Vagina (tissue), 2 donors: ENCODE results near the gene ATXN10. TPM values are rescaled to one million over a fixed set of nuclear protein-coding genes. Genes with fewer than 3 reads are reported as not detected.

ENCODE experiments used
- DNase-seq, 2 donors: peaks; one replicate each; pipeline ENCODE4 v3.0.0-alpha.2; 2017; ENCODE audit errors: extremely low spot score in 2 of 2
- H3K27ac ChIP-seq: fragments of 200-600 bp; sonication (generic); one replicate; pipeline ENCODE4 v1.5.1; 2019
- H3K27me3 ChIP-seq: fragments of 200-600 bp; sonication (generic); one replicate; pipeline ENCODE4 v1.5.1; 2019
- H3K36me3 ChIP-seq, 2 donors: fragments of 200-600 bp; sonication (generic); one replicate each; pipeline ENCODE4 v1.5.1; 2017 to 2019
- H3K4me1 ChIP-seq: fragments of 200-600 bp; sonication (generic); one replicate; pipeline ENCODE4 v1.5.1; 2019
- H3K4me3 ChIP-seq, 2 donors: fragments of 200-600 bp; sonication (generic); 1 replicate in 1 of 2; 2 replicates in 1 of 2; pipeline ENCODE4 v1.5.1; 2016 to 2019
- H3K9me3 ChIP-seq: fragments of 200-600 bp; sonication (generic); one replicate; pipeline ENCODE4 v1.5.1; 2019
- CTCF ChIP-seq, 3 experiments: fragments of 450-650 bp in 2 of 3; fragments of 200-600 bp in 1 of 3; sonication (generic) in 1 of 3; IDR thresholded peaks; one replicate each; pipeline ENCODE4 v1.5.1; 2017 to 2019; ENCODE audit warnings: antibody characterized with exemption in 3 of 3, mild to moderate bottlenecking in 2 of 3, moderate library complexity in 2 of 3
- POLR2A ChIP-seq, 2 donors: fragments of 450-650 bp; IDR thresholded peaks; one replicate each; pipeline ENCODE4 v1.6.1; 2017; ENCODE audit warnings: antibody characterized with exemption in 2 of 2, mild to moderate bottlenecking in 2 of 2, moderate library complexity in 2 of 2
- POLR2AphosphoS5 ChIP-seq, 2 donors: sonication (generic); formaldehyde crosslinking; IDR thresholded peaks; one replicate each; pipeline ENCODE4 v1.9.0; 2017; ENCODE audit warnings: antibody characterized with exemption in 2 of 2, mild to moderate bottlenecking in 2 of 2, low read depth in 1 of 2; ENCODE audit not compliant: insufficient read depth in 1 of 2
- intact Hi-C: fragments of 100-400 bp; cut with DNase I; formaldehyde crosslinking; loops from one replicate; pipeline ENCODE4 v1.15.1; 2023
- total RNA-seq: library from RNA; depleted of rRNA; stranded (reverse); fragments of >200 nt; gene quantifications from one replicate; pipeline ENCODE4 v1.2.3, GENCODE V29; 2016

ATXN10 gene
- total RNA-seq, 1 donor from 2014 or later = 116 TPM

DNA sequence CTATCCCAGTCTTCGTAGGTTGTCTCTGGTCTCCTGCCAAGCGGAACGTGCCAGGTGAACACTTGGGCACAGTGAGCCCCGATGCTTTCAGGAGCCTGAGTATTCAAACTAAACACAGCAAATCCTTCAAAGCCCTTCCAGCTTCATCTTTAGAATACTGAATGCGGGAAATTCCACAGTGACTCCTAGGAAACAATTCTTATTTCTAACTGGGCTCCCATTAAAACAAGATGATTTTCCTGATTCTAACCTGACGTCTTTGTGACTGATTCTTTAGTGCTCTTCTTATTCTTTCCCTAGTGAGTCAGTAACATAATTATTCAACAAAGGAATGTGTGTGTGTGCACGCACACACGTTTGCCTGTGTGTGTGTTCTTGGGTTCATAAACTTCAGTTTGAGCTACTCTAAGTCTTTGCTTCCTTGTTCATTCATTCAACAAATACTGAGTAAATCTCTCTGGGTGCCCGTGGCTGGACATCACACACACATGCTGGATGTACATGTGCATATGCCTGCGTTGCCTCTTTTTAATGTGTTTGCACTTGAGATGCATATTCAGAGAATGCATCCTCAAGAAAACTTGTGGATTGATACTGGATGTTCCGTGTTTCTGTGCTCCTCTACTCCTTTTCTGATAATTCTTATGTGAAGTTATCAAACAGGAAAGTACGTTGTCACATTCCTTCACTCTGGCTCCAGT is 170.8 kb downstream of the ATXN10 start:
- intact Hi-C loops = no loop called here
- H3K4me3 ChIP-seq = no peak overlapping the region
- H3K4me1 ChIP-seq = no peaks in the 10 kb centered on the region
- H3K27ac ChIP-seq = no peak overlapping the region
- no peaks in the 10 kb centered on the region for H3K9me3 ChIP-seq
- no peak for DNase-seq
- peaks cover 0 to 10% of the 10 kb centered on the region in 2 donors for H3K36me3 ChIP-seq
- no peak for TF ChIP-seq POLR2A (IDR thresholded peaks at IDR 0.05)
- TF ChIP-seq POLR2AphosphoS5 (IDR thresholded peaks at IDR 0.05; ENCODE audit: insufficient read depth in 1 of 2, low read depth in 1 of 2) = no peak
- no peak for TF ChIP-seq CTCF (IDR thresholded peaks at IDR 0.05)
- H3K27me3 ChIP-seq = no peaks in the 10 kb centered on the region

- Histone ChIP-seq H3K4me1 (no peaks in the 10 kb centered on the region), H3K27me3 (no peaks in the 10 kb centered on the region), H3K36me3 (peaks cover 0 to 10% of the 10 kb centered on the region in 2 donors), H3K27ac (no peak overlapping the region), H3K4me3 (no peak overlapping the region), H3K9me3 (no peaks in the 10 kb centered on the region)
- TF ChIP-seq POLR2AphosphoS5 (IDR thresholded peaks at IDR 0.05; ENCODE audit: insufficient read depth in 1 of 2, low read depth in 1 of 2) = no peak
- intact Hi-C loops = no loop called here
- DNase-seq = no peak
Observed at GRCh38 chr22:45843031-45843430, 171.4 kb downstream of the ATXN10 start.

DNA sequence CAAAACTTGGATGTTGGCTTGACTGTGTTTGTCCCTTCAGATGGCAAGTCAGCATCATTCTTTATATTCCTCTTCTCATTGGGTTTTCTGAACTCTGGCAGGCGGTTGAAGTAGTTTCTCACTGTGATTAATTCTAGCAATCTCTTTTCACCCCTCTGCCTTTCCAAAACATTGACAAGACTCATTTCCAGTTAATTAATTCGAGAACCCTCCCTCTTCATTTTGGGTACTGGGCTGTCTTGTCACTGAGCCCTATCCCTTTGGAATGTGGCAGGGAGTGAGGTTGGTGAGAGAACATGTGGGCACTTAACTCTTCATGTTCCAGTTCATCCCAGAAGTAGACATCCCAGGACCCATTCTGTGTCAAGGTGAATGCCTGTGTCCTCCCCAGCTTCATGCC is 172.4 kb downstream of the ATXN10 start:
- no peaks in the 10 kb centered on the region for H3K4me1 ChIP-seq
- intact Hi-C loops = no loop called here
- peaks cover 0 to 10% of the 10 kb centered on the region in 2 donors for H3K36me3 ChIP-seq
- no peak for DNase-seq
- no peak overlapping the region for H3K27ac ChIP-seq
- H3K27me3 ChIP-seq = no peaks in the 10 kb centered on the region
- no peaks in the 10 kb centered on the region for H3K9me3 ChIP-seq
- H3K4me3 ChIP-seq = no peak overlapping the region
- TF ChIP-seq POLR2A (IDR thresholded peaks at IDR 0.05) = no peak
- TF ChIP-seq CTCF (IDR thresholded peaks at IDR 0.05) = no peak
- TF ChIP-seq POLR2AphosphoS5 (IDR thresholded peaks at IDR 0.05; ENCODE audit: insufficient read depth in 1 of 2, low read depth in 1 of 2) = no peak

- Histone ChIP-seq H3K9me3 (no peaks in the 10 kb centered on the region), H3K36me3 (peaks cover 0 to 16% of the 10 kb centered on the region in 2 donors), H3K4me1 (no peaks in the 10 kb centered on the region), H3K27ac (no peak overlapping the region), H3K27me3 (no peaks in the 10 kb centered on the region), H3K4me3 (no peak overlapping the region)
- intact Hi-C loops = no loop called here
- TF ChIP-seq POLR2A (IDR thresholded peaks at IDR 0.05) = no peak
- TF ChIP-seq CTCF (IDR thresholded peaks at IDR 0.05) = no peak
- TF ChIP-seq POLR2AphosphoS5 (IDR thresholded peaks at IDR 0.05; ENCODE audit: insufficient read depth in 1 of 2, low read depth in 1 of 2) = no peak
- no peak for DNase-seq
Observed at GRCh38 chr22:45845076-45845487, 173.4 kb downstream of the ATXN10 start.

- no peak for DNase-seq
- H3K27me3 ChIP-seq = no peaks in the 10 kb centered on the region
- intact Hi-C loops = no loop called here
- peaks cover 0 to 26% of the 10 kb centered on the region in 2 donors for H3K36me3 ChIP-seq
- no peak for TF ChIP-seq POLR2AphosphoS5 (IDR thresholded peaks at IDR 0.05; ENCODE audit: insufficient read depth in 1 of 2, low read depth in 1 of 2)
- no peak for TF ChIP-seq POLR2A (IDR thresholded peaks at IDR 0.05)
- no peak for TF ChIP-seq CTCF (IDR thresholded peaks at IDR 0.05)
- H3K9me3 ChIP-seq = no peaks in the 10 kb centered on the region
- no peak overlapping the region for H3K4me3 ChIP-seq
- no peak overlapping the region for H3K27ac ChIP-seq
- no peaks in the 10 kb centered on the region for H3K4me1 ChIP-seq
Observed at GRCh38 chr22:45846952-45847351, 175.3 kb downstream of the ATXN10 start.
